Caco-2 (cell line): Measurements from ENCODE around the gene DEFB124. TPM values are rescaled to one million over a fixed set of nuclear protein-coding genes. Genes with fewer than 3 reads are reported as not detected.

Experiments used
- BruUV-seq: library from RNA; stranded (reverse); fragments of 400-500 nt; replicated peaks from 2 replicates; lab custom pipeline; 2021; lab: Mats Ljungman, UMichigan
- CTCF ChIA-PET: fragments of 300-600 bp; sonication (Branson Sonifier 250); formaldehyde crosslinking; loops from one replicate; lab custom pipeline; 2022; ENCODE audit warnings: antibody characterized with exemption; lab: Charles Lee
- POLR2A ChIA-PET: fragments of 300-600 bp; sonication (Branson Sonifier 250); formaldehyde crosslinking; loops from one replicate; lab custom pipeline; 2022; ENCODE audit warnings: antibody characterized with exemption; lab: Charles Lee
- DNase-seq, 2 experiments: peaks; one replicate each; pipeline versions ENCODE4 v3.0.0 to v3.0.0-alpha.2; 2020 to 2022
- H3K27me3 ChIP-seq: replicated peaks from 2 replicates; pipeline ENCODE4 v1.6.0; 2011; ENCODE audit warnings: low read length; ENCODE audit not compliant: control insufficient read depth, insufficient read depth
- H3K36me3 ChIP-seq: 2 replicates; pipeline ENCODE4 v1.5.1; 2011; ENCODE audit warnings: low read length; ENCODE audit not compliant: control insufficient read depth, insufficient read depth
- H3K4me1 ChIP-seq: fragments of 250-450 bp; sonication (Bioruptor Pico); 2 replicates; pipeline ENCODE4 v1.5.1; 2020; ENCODE audit warnings: mild to moderate bottlenecking
- H3K4me3 ChIP-seq: 2 replicates; pipeline ENCODE4 v1.5.1; 2011; ENCODE audit warnings: low read depth, mild to moderate bottlenecking, control low read depth, low read length
- H3K9me3 ChIP-seq: fragments of 250-450 bp; sonication (Bioruptor Pico); 2 replicates; pipeline ENCODE4 v1.5.1; 2020; ENCODE audit warnings: mild to moderate bottlenecking, moderate library complexity
- H3K27ac Mint-ChIP-seq: one replicate; pipeline ENCODE4 v1.8.0; 2022; ENCODE audit warnings: mixed read lengths; ENCODE audit not compliant: unreplicated experiment
- H3K27me3 Mint-ChIP-seq: one replicate; pipeline ENCODE4 v1.8.0; 2022; ENCODE audit warnings: mixed read lengths; ENCODE audit not compliant: insufficient read depth, unreplicated experiment
- H3K36me3 Mint-ChIP-seq: one replicate; pipeline ENCODE4 v1.8.0; 2022; ENCODE audit warnings: mild to moderate bottlenecking, mixed read lengths; ENCODE audit not compliant: insufficient read depth, unreplicated experiment
- H3K4me1 Mint-ChIP-seq: one replicate; pipeline ENCODE4 v1.8.0; 2022; ENCODE audit warnings: low read depth, mixed read lengths; ENCODE audit not compliant: unreplicated experiment
- H3K4me3 Mint-ChIP-seq: one replicate; pipeline ENCODE4 v1.8.0; 2022; ENCODE audit warnings: mild to moderate bottlenecking, moderate library complexity, mixed read lengths; ENCODE audit not compliant: unreplicated experiment
- H3K9me3 Mint-ChIP-seq: one replicate; pipeline ENCODE4 v1.8.0; 2022; ENCODE audit warnings: mixed read lengths; ENCODE audit not compliant: unreplicated experiment
- CTCF ChIP-seq, 2 experiments: fragments of 200-600 bp in 1 of 2; IDR thresholded peaks; 1 replicate in 1 of 2; 2 replicates in 1 of 2; pipeline versions ENCODE4 v1.5.1 to v1.8.0; 2011 to 2022; ENCODE audit warnings: antibody characterized with exemption in 1 of 2, control low read depth in 1 of 2, inconsistent platforms in 1 of 2, low read depth in 1 of 2, low read length in 1 of 2, mild to moderate bottlenecking in 1 of 2, moderate library complexity in 1 of 2; ENCODE audit not compliant: insufficient read depth in 1 of 2, severe bottlenecking in 1 of 2, unreplicated experiment in 1 of 2
- intact Hi-C: fragments of 100-400 bp; cut with micrococcal nuclease; formaldehyde crosslinking; loops from one replicate; pipeline ENCODE4 v1.10.0; 2022; ENCODE audit not compliant: unreplicated experiment
- total RNA-seq: library from RNA; stranded (reverse); gene quantifications from 2 replicates; pipeline ENCODE4 v1.2.3, GENCODE V29; 2022

The DEFB124 gene
- total RNA-seq, 1 experiment from 2014 or later, result not detected

GRCh38 chr20:31516651-31517050 lies 41.7 kb upstream of the DEFB124 start:
- intact Hi-C loops, result loop anchor here (1.0 kb wide), 1 partner anchor 97 kb away; no protein-coding TSS in a partner anchor
- H3K27me3 Mint-ChIP-seq, result no peaks in the 10 kb centered on the region
- ChIA-PET CTCF (no interaction called here), POLR2A (no interaction called here)
- H3K27ac Mint-ChIP-seq, result no peak overlapping the region
- no peak for TF ChIP-seq CTCF (IDR thresholded peaks at IDR 0.05; ENCODE audit: insufficient read depth in 1 of 2, low read depth in 1 of 2, low read length in 1 of 2, severe bottlenecking in 1 of 2, unreplicated experiment in 1 of 2)
- peaks cover 18% of the 10 kb centered on the region for H3K36me3 Mint-ChIP-seq
- Histone ChIP-seq H3K36me3 (peaks cover 4% of the 10 kb centered on the region), H3K27me3 (no peaks in the 10 kb centered on the region), H3K9me3 (no peaks in the 10 kb centered on the region), H3K4me1 (peaks cover 22% of the 10 kb centered on the region), H3K4me3 (no peak overlapping the region)
- BruUV-seq, result no TSS peak
- no peaks in the 10 kb centered on the region for H3K4me1 Mint-ChIP-seq
- H3K9me3 Mint-ChIP-seq, result no peaks in the 10 kb centered on the region
- H3K4me3 Mint-ChIP-seq, result no peak overlapping the region
- no peak for DNase-seq

- ChIA-PET POLR2A (interaction anchor here (0.7 kb wide), 1 partner anchor 89 kb away, joined by 3 read pairs; the partner anchor contains the start of gene ID1), CTCF (interaction anchor here (1.9 kb wide), 1 partner anchor 47 kb away, joined by 6 read pairs; no protein-coding TSS in a partner anchor)
- peaks cover 4% of the 10 kb centered on the region for H3K36me3 ChIP-seq
- Mint-ChIP-seq H3K27ac (no peak overlapping the region), H3K27me3 (no peaks in the 10 kb centered on the region), H3K36me3 (peaks cover 13% of the 10 kb centered on the region), H3K4me1 (no peaks in the 10 kb centered on the region), H3K9me3 (no peaks in the 10 kb centered on the region), H3K4me3 (no peak overlapping the region)
- H3K4me3 ChIP-seq, result no peak overlapping the region
- no peaks in the 10 kb centered on the region for H3K9me3 ChIP-seq
- peaks cover 22% of the 10 kb centered on the region for H3K4me1 ChIP-seq
- H3K27me3 ChIP-seq, result no peaks in the 10 kb centered on the region
- no peak for DNase-seq
- BruUV-seq, result TSS peak; percentile 39
- no peak for TF ChIP-seq CTCF (IDR thresholded peaks at IDR 0.05; ENCODE audit: insufficient read depth in 1 of 2, low read depth in 1 of 2, low read length in 1 of 2, severe bottlenecking in 1 of 2, unreplicated experiment in 1 of 2)
- intact Hi-C loops, result no loop called here
Observed at GRCh38 chr20:31516166-31516565, 41.2 kb upstream of the DEFB124 start.

GRCh38 chr20:31515775-31516107 lies 40.8 kb upstream of the DEFB124 start:
- intact Hi-C loops, result loop anchor here (2.0 kb wide), 2 partner anchors 37 to 95 kb away; no protein-coding TSS in a partner anchor
- no peaks in the 10 kb centered on the region for H3K27me3 Mint-ChIP-seq
- Histone ChIP-seq H3K36me3 (peaks cover 4% of the 10 kb centered on the region), H3K9me3 (no peaks in the 10 kb centered on the region), H3K4me1 (peaks cover 22% of the 10 kb centered on the region), H3K4me3 (peak overlapping the region; percentile 74; the same call in 1 of the 2 replicates), H3K27me3 (no peaks in the 10 kb centered on the region)
- H3K27ac Mint-ChIP-seq, result no peak overlapping the region
- no TSS peak for BruUV-seq
- TF ChIP-seq CTCF (IDR thresholded peaks at IDR 0.05; ENCODE audit: insufficient read depth in 1 of 2, low read depth in 1 of 2, low read length in 1 of 2, severe bottlenecking in 1 of 2, unreplicated experiment in 1 of 2), result no peak
- no peaks in the 10 kb centered on the region for H3K9me3 Mint-ChIP-seq
- H3K4me1 Mint-ChIP-seq, result no peaks in the 10 kb centered on the region
- CTCF ChIA-PET, result interaction anchor here (1.9 kb wide), 1 partner anchor 47 kb away, joined by 6 read pairs; no protein-coding TSS in a partner anchor
- no peak overlapping the region for H3K4me3 Mint-ChIP-seq
- DNase-seq, result no peak
- POLR2A ChIA-PET, result interaction anchor here (0.7 kb wide), 1 partner anchor 89 kb away, joined by 3 read pairs; the partner anchor contains the start of gene ID1
- H3K36me3 Mint-ChIP-seq, result peaks cover 10% of the 10 kb centered on the region
